Activated CD4-positive, alpha-beta T cell treated with anti-CD3 and anti-CD28 coated beads, Interleukin-2, Interleukin-4, amounts not matched to agents 100 ng/mL and 50 ng/mL, durations not matched to agents 16 hours and 8 hours (primary cell): ENCODE measurements around the gene HNRNPC.
A peak's percentile ranks its signal among the peaks of the same experiment; 100 is the strongest.
"Not testable (repeated sequence)": the region's sequence is repeated elsewhere in the genome, so short reads cannot be mapped to it uniquely, and the experiment has no call there.

Experiments
- DNase-seq: peaks from one replicate; pipeline ENCODE4 v3.0.0-alpha.2; 2020; ENCODE audit warnings: low spot score

Gene HNRNPC

GRCh38 chr14:21244544-21244943 is 24.7 kb downstream of the HNRNPC start:
- DNase-seq = no peak

- no peak for DNase-seq
Observed at GRCh38 chr14:21241218-21241819, 27.9 kb downstream of the HNRNPC start.

- DNase-seq = no peak
Observed at GRCh38 chr14:21240417-21240816, 28.8 kb downstream of the HNRNPC start.

- no peak for DNase-seq
Observed at GRCh38 chr14:21238823-21239518, 30.3 kb downstream of the HNRNPC start.

- DNase-seq = no peak
Observed at GRCh38 chr14:21236948-21237797, 32.1 kb downstream of the HNRNPC start.

GRCh38 chr14:21234112-21234511 is 35.1 kb downstream of the HNRNPC start:
- no peak for DNase-seq

- DNase-seq = peak; percentile 28
Observed at GRCh38 chr14:21233457-21234076, 35.7 kb downstream of the HNRNPC start.

- no peak for DNase-seq
Observed at GRCh38 chr14:21231020-21231652, 38.1 kb downstream of the HNRNPC start.

GRCh38 chr14:21229821-21230220 is 39.4 kb downstream of the HNRNPC start:
- DNase-seq = peak; percentile 54

- DNase-seq = no peak
Observed at GRCh38 chr14:21227981-21228380, 41.3 kb downstream of the HNRNPC start.

- DNase-seq = no peak
Observed at GRCh38 chr14:21227150-21227549, 42.1 kb downstream of the HNRNPC start.

GRCh38 chr14:21226467-21226866 is 42.8 kb downstream of the HNRNPC start:
- no peak for DNase-seq

- DNase-seq = not testable (repeated sequence)
Observed at GRCh38 chr14:21225164-21225563, 44.1 kb downstream of the HNRNPC start.

GRCh38 chr14:21220874-21221477 is 48.3 kb downstream of the HNRNPC start:
- peak; percentile 39 for DNase-seq

- no peak for DNase-seq
Observed at GRCh38 chr14:21219561-21220111, 49.6 kb downstream of the HNRNPC start.

GRCh38 chr14:21219120-21219519 is 50.1 kb downstream of the HNRNPC start:
- no peak for DNase-seq

- no peak for DNase-seq
Observed at GRCh38 chr14:21215879-21216251, 53.4 kb downstream of the HNRNPC start.

- peak; percentile 47 for DNase-seq
Observed at GRCh38 chr14:21215130-21215878, 53.9 kb downstream of the HNRNPC start.

GRCh38 chr14:21213652-21214051 is 55.6 kb downstream of the HNRNPC start:
- no peak for DNase-seq

GRCh38 chr14:21212824-21213223 is 56.4 kb downstream of the HNRNPC start:
- not testable (repeated sequence) for DNase-seq

- DNase-seq = no peak
Observed at GRCh38 chr14:21211509-21211908, 57.7 kb downstream of the HNRNPC start.
